Measurements from ENCODE around the gene GNMT. TPM values are rescaled to one million over a fixed set of nuclear protein-coding genes. Genes with fewer than 3 reads are reported as not detected.

GNMT gene
- total and polyA plus RNA-seq, 2 donors (not counting 1 experiment from before 2014, with no cell fraction given) = 2.0 to 5.9 TPM

DNA sequence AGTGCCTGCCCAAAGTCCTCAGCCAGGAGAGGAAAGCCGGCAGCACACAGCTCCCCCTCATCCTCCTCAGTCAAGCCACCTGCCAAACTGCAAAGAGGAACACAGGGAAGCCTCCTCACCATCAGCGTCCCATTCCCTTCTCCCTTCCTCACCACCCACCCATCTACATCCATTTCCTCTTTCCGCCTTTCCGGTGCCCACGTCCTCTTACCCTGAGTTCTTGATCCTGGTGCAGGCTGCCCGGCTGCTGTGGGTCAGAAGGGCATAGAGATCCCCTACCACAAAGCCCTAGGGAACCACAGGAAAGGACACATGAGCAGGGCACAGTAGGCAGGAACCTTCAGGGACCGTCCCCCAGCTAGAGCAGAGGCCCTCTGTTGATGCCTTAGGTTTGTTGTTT, 6.0 kb downstream of the GNMT start:
- ATAC-seq (ENCODE audit: low read depth) (no peak), DNase-seq (no peak)
- Histone ChIP-seq H3K4me3 (ENCODE audit: control extremely low read depth in 1 of 5, extremely low read depth in 1 of 5, insufficient read depth in 1 of 5, low read depth in 2 of 5, low read length in 4 of 5) (no peak overlapping the region), H3K9ac (ENCODE audit: low read length) (no peak overlapping the region), H3K4me2 (replicated peaks; ENCODE audit: low read depth, low read length, poor library complexity, severe bottlenecking) (no peak overlapping the region), H3K4me1 (ENCODE audit: control insufficient read depth in 2 of 2, insufficient read depth in 2 of 2, low read length in 2 of 2) (no peaks in the 10 kb centered on the region), H3K9me3 (ENCODE audit: control extremely low read depth in 1 of 3, control insufficient read depth in 2 of 3, insufficient read depth in 1 of 3, low read length in 2 of 3) (no peaks in the 10 kb centered on the region), H2AFZ (ENCODE audit: insufficient read depth, low read depth, low read length, poor library complexity, severe bottlenecking) (no peak overlapping the region), H3K36me3 (replicated peaks in 1 of 2; ENCODE audit: control extremely low read depth in 1 of 2, control insufficient read depth in 1 of 2, extremely low read depth in 1 of 2, insufficient read depth in 2 of 2, low read length in 1 of 2) (peaks cover 0 to 56% of the 10 kb centered on the region in 2 experiments), H3K27me3 (replicated peaks in 1 of 4; ENCODE audit: control extremely low read depth in 1 of 4, control insufficient read depth in 3 of 4, insufficient read depth in 4 of 4, low read length in 3 of 4) (no peaks in the 10 kb centered on the region), H3K27ac (ENCODE audit: low read length in 2 of 2) (no peak overlapping the region), H3K79me2 (ENCODE audit: control insufficient read depth, insufficient read depth, low read length) (no peaks in the 10 kb centered on the region), H4K20me1 (ENCODE audit: control insufficient read depth, insufficient read depth, low read length, poor library complexity, severe bottlenecking) (peaks cover 8% of the 10 kb centered on the region)
- intact Hi-C loops (cut with micrococcal nuclease) = no loop called here
- Mint-ChIP-seq H3K27ac (no peak overlapping the region), H3K4me1 (peaks cover 2% of the 10 kb centered on the region), H3K27me3 (no peaks in the 10 kb centered on the region), H3K4me3 (no peak overlapping the region), H3K9me3 (ENCODE audit: insufficient read depth) (no peaks in the 10 kb centered on the region)
- POLR2A ChIA-PET = no interaction called here
- CTCF ChIA-PET = no interaction called here
- no peak for TF ChIP-seq CTCF (IDR thresholded peaks at IDR 0.05)
- no peak for TF ChIP-seq EZH2 (IDR thresholded peaks at IDR 0.05; ENCODE audit: borderline replicate concordance, insufficient read depth, low read depth, low read length, poor library complexity, severe bottlenecking)
- 90% methylated on average over 7 of the region's 7 CpGs for WGBS (ENCODE audit: insufficient coverage)

GRCh38 chr6:42967228-42967627, 6.7 kb downstream of the GNMT start:
- Histone ChIP-seq H3K9me3 (ENCODE audit: control extremely low read depth in 1 of 3, control insufficient read depth in 2 of 3, insufficient read depth in 1 of 3, low read length in 2 of 3) (no peaks in the 10 kb centered on the region), H3K27ac (ENCODE audit: low read length in 2 of 2) (no peak overlapping the region), H3K27me3 (replicated peaks in 1 of 4; ENCODE audit: control extremely low read depth in 1 of 4, control insufficient read depth in 3 of 4, insufficient read depth in 4 of 4, low read length in 3 of 4) (no peaks in the 10 kb centered on the region), H3K36me3 (replicated peaks in 1 of 2; ENCODE audit: control extremely low read depth in 1 of 2, control insufficient read depth in 1 of 2, extremely low read depth in 1 of 2, insufficient read depth in 2 of 2, low read length in 1 of 2) (peaks cover 0 to 59% of the 10 kb centered on the region in 2 experiments), H3K9ac (ENCODE audit: low read length) (no peak overlapping the region), H2AFZ (ENCODE audit: insufficient read depth, low read depth, low read length, poor library complexity, severe bottlenecking) (no peak overlapping the region), H3K4me3 (ENCODE audit: control extremely low read depth in 1 of 5, extremely low read depth in 1 of 5, insufficient read depth in 1 of 5, low read depth in 2 of 5, low read length in 4 of 5) (no peak overlapping the region), H3K4me2 (replicated peaks; ENCODE audit: low read depth, low read length, poor library complexity, severe bottlenecking) (no peak overlapping the region), H3K4me1 (ENCODE audit: control insufficient read depth in 2 of 2, insufficient read depth in 2 of 2, low read length in 2 of 2) (no peaks in the 10 kb centered on the region), H3K79me2 (ENCODE audit: control insufficient read depth, insufficient read depth, low read length) (no peaks in the 10 kb centered on the region), H4K20me1 (ENCODE audit: control insufficient read depth, insufficient read depth, low read length, poor library complexity, severe bottlenecking) (peaks cover 8% of the 10 kb centered on the region)
- ATAC-seq (ENCODE audit: low read depth) (no peak), DNase-seq (no peak)
- ChIA-PET POLR2A (interaction anchor here (1.4 kb wide), 1 partner anchor 17 kb away, joined by 8 read pairs; the partner anchor contains the start of gene PPP2R5D), CTCF (no interaction called here)
- 96% methylated on average over 11 of the region's 11 CpGs for WGBS (ENCODE audit: insufficient coverage)
- Mint-ChIP-seq H3K4me1 (no peaks in the 10 kb centered on the region), H3K9me3 (ENCODE audit: insufficient read depth) (no peaks in the 10 kb centered on the region), H3K4me3 (no peak overlapping the region), H3K27me3 (no peaks in the 10 kb centered on the region), H3K27ac (no peak overlapping the region)
- TF ChIP-seq EZH2 (IDR thresholded peaks at IDR 0.05; ENCODE audit: borderline replicate concordance, insufficient read depth, low read depth, low read length, poor library complexity, severe bottlenecking) = no peak
- TF ChIP-seq CTCF (IDR thresholded peaks at IDR 0.05) = no peak
- intact Hi-C loops (cut with micrococcal nuclease) = no loop called here
